Breast epithelium (tissue), 4 donors: ENCODE data around the gene SEMA4D. TPM values are rescaled to one million over a fixed set of nuclear protein-coding genes. Genes with fewer than 3 reads are reported as not detected.

Source experiments
- DNase-seq, 2 donors: peaks; one replicate each; pipeline ENCODE4 v3.0.0-alpha.2; 2019; ENCODE audit warnings: low spot score in 2 of 2
- H3K27ac ChIP-seq, 2 donors: fragments of 200-600 bp; sonication (generic) in 1 of 2; one replicate each; pipeline ENCODE4 v1.5.1; 2016 to 2019; ENCODE audit warnings: mild to moderate bottlenecking in 1 of 2
- H3K27me3 ChIP-seq, 2 donors: fragments of 200-600 bp; sonication (generic) in 1 of 2; one replicate each; pipeline versions ENCODE4 v1.5.1 to v1.6.0; 2017 to 2019; ENCODE audit warnings: control low read depth in 1 of 2, mild to moderate bottlenecking in 1 of 2
- H3K36me3 ChIP-seq: fragments of 200-600 bp; one replicate; pipeline ENCODE4 v1.5.1; 2019
- H3K4me1 ChIP-seq, 2 donors: fragments of 200-600 bp; sonication (generic); one replicate each; pipeline ENCODE4 v1.5.1; 2016 to 2019; ENCODE audit warnings: control low read depth in 1 of 2
- H3K4me3 ChIP-seq, 3 donors: fragments of 200-600 bp; sonication (generic); 1 replicate in 2 of 3; 2 replicates in 1 of 3; pipeline ENCODE4 v1.5.1; 2016 to 2019; ENCODE audit warnings: mild to moderate bottlenecking in 3 of 3, moderate library complexity in 2 of 3
- H3K9me3 ChIP-seq, 2 donors: fragments of 200-600 bp; sonication (generic) in 1 of 2; one replicate each; pipeline ENCODE4 v1.5.1; 2016 to 2019; ENCODE audit warnings: control low read depth in 1 of 2
- POLR2A ChIP-seq: fragments of 450-650 bp; IDR thresholded peaks from one replicate; pipeline ENCODE4 v1.6.1; 2016; ENCODE audit warnings: antibody characterized with exemption, mild to moderate bottlenecking, moderate library complexity
- POLR2AphosphoS5 ChIP-seq, 3 donors: sonication (generic); formaldehyde crosslinking; IDR thresholded peaks; one replicate each; pipeline ENCODE4 v1.6.1; 2017; ENCODE audit warnings: antibody characterized with exemption in 3 of 3
- intact Hi-C: fragments of 100-400 bp; cut with DNase I; formaldehyde crosslinking; loops from one replicate; pipeline ENCODE4 v1.15.1; 2023; ENCODE audit warnings: low total_unique reads
- total RNA-seq, 3 donors: library from RNA; depleted of rRNA; stranded (reverse); fragments of >200 nt; gene quantifications; one replicate each; pipeline ENCODE4 v1.1.0, GENCODE V29; 2016
- TF ChIP-seq, protein P1 (sequence below), 3 donors: fragments of 450-650 bp; IDR thresholded peaks; one replicate each; pipeline ENCODE4 v1.5.1; 2016 to 2017; ENCODE audit warnings: antibody characterized with exemption in 3 of 3, mild to moderate bottlenecking in 3 of 3, moderate library complexity in 3 of 3

SEMA4D gene
- total RNA-seq, 3 donors from 2014 or later, result 9.9 to 24.6 (median 16.1) TPM

DNA sequence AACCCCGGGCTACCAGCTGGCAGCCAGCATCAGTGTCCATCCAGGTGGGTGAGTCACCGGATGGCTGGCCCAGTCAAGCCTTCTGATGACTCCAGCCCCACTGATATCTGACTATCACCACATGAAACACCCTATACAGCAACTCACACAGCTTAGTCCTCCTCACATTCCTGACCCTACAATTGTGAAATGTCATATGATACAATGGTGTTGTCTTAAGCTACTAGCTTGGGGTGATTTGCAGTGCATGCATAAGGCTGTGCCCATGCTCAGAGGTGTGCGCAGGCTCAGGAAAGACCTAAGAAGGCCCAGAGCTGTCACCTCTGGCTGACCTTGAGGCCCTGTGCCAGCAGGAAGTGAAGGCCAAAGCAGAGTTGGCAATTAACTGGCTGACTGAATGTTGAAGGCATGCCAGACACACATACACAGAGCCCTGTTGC is 21.5 kb upstream of the SEMA4D start:
- no peaks in the 10 kb centered on the region for H3K27me3 ChIP-seq
- TF ChIP-seq, protein P1, sequence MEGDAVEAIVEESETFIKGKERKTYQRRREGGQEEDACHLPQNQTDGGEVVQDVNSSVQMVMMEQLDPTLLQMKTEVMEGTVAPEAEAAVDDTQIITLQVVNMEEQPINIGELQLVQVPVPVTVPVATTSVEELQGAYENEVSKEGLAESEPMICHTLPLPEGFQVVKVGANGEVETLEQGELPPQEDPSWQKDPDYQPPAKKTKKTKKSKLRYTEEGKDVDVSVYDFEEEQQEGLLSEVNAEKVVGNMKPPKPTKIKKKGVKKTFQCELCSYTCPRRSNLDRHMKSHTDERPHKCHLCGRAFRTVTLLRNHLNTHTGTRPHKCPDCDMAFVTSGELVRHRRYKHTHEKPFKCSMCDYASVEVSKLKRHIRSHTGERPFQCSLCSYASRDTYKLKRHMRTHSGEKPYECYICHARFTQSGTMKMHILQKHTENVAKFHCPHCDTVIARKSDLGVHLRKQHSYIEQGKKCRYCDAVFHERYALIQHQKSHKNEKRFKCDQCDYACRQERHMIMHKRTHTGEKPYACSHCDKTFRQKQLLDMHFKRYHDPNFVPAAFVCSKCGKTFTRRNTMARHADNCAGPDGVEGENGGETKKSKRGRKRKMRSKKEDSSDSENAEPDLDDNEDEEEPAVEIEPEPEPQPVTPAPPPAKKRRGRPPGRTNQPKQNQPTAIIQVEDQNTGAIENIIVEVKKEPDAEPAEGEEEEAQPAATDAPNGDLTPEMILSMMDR (IDR thresholded peaks at IDR 0.05), result no peak
- TF ChIP-seq POLR2AphosphoS5 (IDR thresholded peaks at IDR 0.05) (no peak), POLR2A (no peak)
- no peaks in the 10 kb centered on the region for H3K4me1 ChIP-seq
- intact Hi-C loops, result no loop called here
- no peak overlapping the region for H3K27ac ChIP-seq
- H3K36me3 ChIP-seq, result no peaks in the 10 kb centered on the region
- H3K9me3 ChIP-seq, result no peaks in the 10 kb centered on the region
- DNase-seq, result no peak
- H3K4me3 ChIP-seq, result no peak overlapping the region

DNA sequence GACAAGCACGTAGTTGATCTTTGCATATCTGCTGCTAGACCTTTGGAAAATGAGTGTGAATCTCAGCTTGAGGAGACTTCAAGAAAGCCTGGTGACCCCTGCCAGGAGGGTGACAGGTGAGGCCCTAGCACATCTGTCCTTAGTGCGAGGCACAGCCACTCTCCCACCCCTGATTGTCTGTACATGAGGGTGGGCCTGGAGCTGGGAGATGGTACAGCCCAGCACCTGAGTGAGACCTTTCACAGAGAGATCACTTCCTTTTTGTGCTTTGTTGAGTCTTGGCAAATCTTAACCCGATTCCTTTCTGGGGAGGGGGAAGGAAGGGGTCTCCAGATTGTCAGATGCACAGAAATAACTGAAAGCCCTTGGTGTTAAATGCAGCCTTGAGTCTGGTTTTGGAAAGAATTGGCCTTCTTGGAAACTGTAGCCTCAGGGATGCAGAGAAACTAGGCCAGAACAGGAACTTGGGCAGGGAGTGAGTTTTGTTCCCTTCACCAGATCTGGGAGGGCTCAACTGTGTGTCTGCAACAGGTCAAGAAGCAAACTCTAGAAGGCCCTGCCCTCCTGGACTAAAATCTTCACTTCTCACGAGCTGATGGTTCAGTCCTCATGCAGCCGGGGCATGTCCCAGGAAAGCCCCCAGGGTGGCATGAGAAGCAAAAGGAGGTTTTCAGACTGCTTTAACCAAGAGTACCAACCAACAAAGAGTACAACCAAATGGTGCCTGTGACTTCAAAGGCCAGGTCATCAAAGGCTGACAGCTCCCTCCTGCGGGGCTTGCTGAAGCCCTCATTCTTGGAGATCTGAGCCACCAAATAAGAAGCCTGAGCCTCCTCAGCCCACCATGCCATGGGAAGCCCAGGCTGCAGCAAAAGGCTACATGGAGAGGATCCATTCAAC is 20.8 kb upstream of the SEMA4D start:
- Histone ChIP-seq H3K36me3 (no peaks in the 10 kb centered on the region), H3K4me3 (no peak overlapping the region), H3K9me3 (no peaks in the 10 kb centered on the region), H3K4me1 (no peaks in the 10 kb centered on the region), H3K27ac (no peak overlapping the region), H3K27me3 (no peaks in the 10 kb centered on the region)
- no peak for DNase-seq
- intact Hi-C loops, result no loop called here
- TF ChIP-seq POLR2A, result no peak
- no peak for TF ChIP-seq POLR2AphosphoS5 (IDR thresholded peaks at IDR 0.05)
- TF ChIP-seq, protein P1 (IDR thresholded peaks at IDR 0.05), result no peak

DNA sequence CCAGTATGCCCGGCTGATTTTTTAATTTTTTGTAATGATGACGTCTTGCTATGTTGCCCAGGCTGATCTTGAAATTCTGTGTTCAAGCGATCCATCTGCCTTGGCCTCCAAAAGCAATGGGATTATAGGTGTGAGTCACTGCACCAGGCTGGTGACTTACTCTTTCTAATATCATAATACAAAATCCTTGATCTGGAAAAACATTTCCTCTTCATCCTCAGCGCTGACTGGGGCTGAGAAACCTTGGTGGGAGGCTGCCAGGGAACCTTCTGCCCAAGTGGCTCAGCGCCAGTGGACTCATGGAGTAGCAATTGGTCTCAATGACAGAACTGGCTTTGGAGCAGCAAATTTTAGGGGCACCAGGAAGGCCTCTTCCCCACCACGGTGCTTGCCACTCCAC is 17.5 kb upstream of the SEMA4D start:
- Histone ChIP-seq H3K36me3 (no peaks in the 10 kb centered on the region), H3K4me3 (no peak overlapping the region), H3K27me3 (no peaks in the 10 kb centered on the region), H3K27ac (no peak overlapping the region), H3K4me1 (no peaks in the 10 kb centered on the region), H3K9me3 (no peaks in the 10 kb centered on the region)
- no peak for DNase-seq
- TF ChIP-seq POLR2AphosphoS5 (IDR thresholded peaks at IDR 0.05) (no peak), POLR2A (no peak)
- TF ChIP-seq, protein P1 (IDR thresholded peaks at IDR 0.05), result no peak
- intact Hi-C loops, result no loop called here

DNA sequence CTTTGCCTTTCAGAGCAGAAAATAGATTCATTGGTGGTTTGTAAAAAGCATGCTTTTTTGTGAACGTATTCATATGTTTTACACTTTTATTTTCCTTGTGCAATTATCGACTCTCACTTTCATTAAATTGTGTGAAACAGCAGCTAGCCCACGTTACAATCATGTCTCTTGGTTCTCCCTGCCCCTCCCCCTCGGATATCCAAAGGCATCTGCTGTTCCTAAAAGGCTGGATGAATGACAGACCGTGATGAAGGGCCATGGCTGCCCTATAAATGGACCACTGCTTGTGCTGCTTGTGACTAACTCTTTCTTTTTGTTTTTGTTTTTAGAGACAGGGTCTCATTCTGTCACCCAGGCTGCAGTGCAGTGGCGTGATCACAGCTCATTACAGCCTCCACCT is 17.0 kb upstream of the SEMA4D start:
- H3K4me3 ChIP-seq, result no peak overlapping the region
- no peaks in the 10 kb centered on the region for H3K9me3 ChIP-seq
- H3K36me3 ChIP-seq, result no peaks in the 10 kb centered on the region
- H3K27ac ChIP-seq, result no peak overlapping the region
- H3K4me1 ChIP-seq, result no peaks in the 10 kb centered on the region
- H3K27me3 ChIP-seq, result no peaks in the 10 kb centered on the region
- TF ChIP-seq POLR2AphosphoS5 (IDR thresholded peaks at IDR 0.05) (no peak), POLR2A (no peak)
- TF ChIP-seq, protein P1 (IDR thresholded peaks at IDR 0.05), result no peak
- intact Hi-C loops, result no loop called here
- DNase-seq, result no peak

DNA sequence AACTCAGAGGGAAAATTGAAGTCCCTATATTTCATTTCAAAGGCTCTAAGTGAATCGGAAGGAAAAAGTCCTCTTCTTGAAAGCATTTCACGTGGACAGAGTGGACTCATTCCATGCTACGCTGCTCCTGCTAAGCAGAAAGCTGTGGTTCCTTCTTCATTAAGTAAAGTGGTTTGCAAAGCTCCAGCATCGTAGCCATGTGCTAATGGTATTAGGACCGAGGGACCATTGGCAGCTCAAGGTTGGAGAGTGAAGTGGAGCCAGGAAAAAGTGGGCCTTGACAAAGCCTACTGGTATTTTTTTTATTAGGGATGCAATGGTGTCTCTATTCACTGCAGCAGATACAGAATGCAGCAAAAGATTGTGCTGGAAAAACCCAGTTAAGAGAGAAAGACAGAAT is 16.4 kb upstream of the SEMA4D start:
- Histone ChIP-seq H3K36me3 (no peaks in the 10 kb centered on the region), H3K27ac (no peak overlapping the region), H3K4me1 (no peaks in the 10 kb centered on the region), H3K27me3 (no peaks in the 10 kb centered on the region), H3K4me3 (no peak overlapping the region), H3K9me3 (no peaks in the 10 kb centered on the region)
- TF ChIP-seq POLR2AphosphoS5 (IDR thresholded peaks at IDR 0.05), result no peak
- no peak for TF ChIP-seq POLR2A
- TF ChIP-seq, protein P1 (IDR thresholded peaks at IDR 0.05), result no peak
- intact Hi-C loops, result no loop called here
- no peak for DNase-seq
